GM12878 (cell line): ENCODE data around the gene MRC2. TPM values are rescaled to one million over a fixed set of nuclear protein-coding genes. Genes with fewer than 3 reads are reported as not detected.

Experiments
- ATAC-seq: fragments of 200-7000 bp; cut with Tn5 transposase; 3 replicates; pipeline ENCODE4 v1.9.1; 2020; ENCODE audit warnings: mild to moderate bottlenecking, moderate library complexity
- BruUV-seq: library from RNA; stranded (reverse); fragments of 400-500 nt; replicated peaks from 2 replicates; lab custom pipeline; 2021; lab: Mats Ljungman, UMichigan
- CTCF ChIA-PET: fragments of 300-600 bp; sonication (Branson Sonifier 250); formaldehyde crosslinking; extraction: SDS; loops from one replicate; lab custom pipeline; 2021; ENCODE audit warnings: inconsistent platforms; lab: Yijun Ruan, JAX
- POLR2A ChIA-PET: fragments of 350-600 bp; formaldehyde crosslinking; extraction: SDS; loops from one replicate; lab custom pipeline; 2021; ENCODE audit warnings: inconsistent platforms; lab: Charles Lee
- RAD21 ChIA-PET: fragments of 300-600 bp; sonication (Branson Sonifier 250); formaldehyde crosslinking; loops from one replicate; lab custom pipeline; 2023; ENCODE audit warnings: antibody characterized with exemption; ENCODE audit not compliant: unreplicated experiment; lab: Charles Lee
- SMC1A ChIA-PET: fragments of 300-600 bp; sonication (Branson Sonifier 250); formaldehyde crosslinking; loops from one replicate; lab custom pipeline; 2023; ENCODE audit not compliant: unreplicated experiment, uncharacterized antibody; lab: Charles Lee
- DNase-seq: peaks from one replicate; pipeline ENCODE4 v3.0.0-alpha.2; 2011; ENCODE audit warnings: low read depth, low spot score
- FAIRE-seq: peaks from 3 replicates; lab custom pipeline; 2011; peaks lifted over from hg19 to GRCh38; lab: Jason Lieb, UNC
- H2AFZ ChIP-seq: 2 replicates; pipeline ENCODE4 v1.6.0; 2011; ENCODE audit warnings: low read depth, low read length, control low read depth; ENCODE audit not compliant: control insufficient read depth
- H3K27ac ChIP-seq: 2 replicates; pipeline ENCODE4 v1.5.1; 2011; ENCODE audit warnings: control low read depth; ENCODE audit not compliant: control insufficient read depth, insufficient read depth
- H3K27me3 ChIP-seq, 2 experiments: replicated peaks in 1 of 2; 2 replicates each; pipeline versions ENCODE4 v1.6.0 to v1.6.1; 2011; ENCODE audit warnings: low read length in 1 of 2; ENCODE audit not compliant: control insufficient read depth in 2 of 2, insufficient read depth in 2 of 2
- H3K36me3 ChIP-seq, 2 experiments: 2 replicates each; pipeline ENCODE4 v1.5.1; 2011; ENCODE audit warnings: low read length in 1 of 2; ENCODE audit not compliant: control insufficient read depth in 2 of 2, insufficient read depth in 2 of 2
- H3K4me1 ChIP-seq: 2 replicates; pipeline ENCODE4 v1.6.1; 2011; ENCODE audit warnings: mild to moderate bottlenecking, low read length, moderate library complexity, mixed read lengths; ENCODE audit not compliant: control insufficient read depth, insufficient read depth
- H3K4me2 ChIP-seq: 2 replicates; pipeline ENCODE4 v1.6.0; 2011; ENCODE audit warnings: control low read depth; ENCODE audit not compliant: control insufficient read depth, insufficient read depth
- H3K4me3 ChIP-seq: fragments of 200-600 bp; sonication (generic); 2 replicates; pipeline ENCODE4 v1.5.1; 2016
- H3K79me2 ChIP-seq: 2 replicates; pipeline ENCODE4 v1.6.0; 2011; ENCODE audit warnings: low read length; ENCODE audit not compliant: control insufficient read depth, insufficient read depth
- H3K9ac ChIP-seq: 2 replicates; pipeline ENCODE4 v1.8.0; 2011; ENCODE audit warnings: low read length, control low read depth, mixed read lengths; ENCODE audit not compliant: control insufficient read depth, insufficient read depth
- H3K9me3 ChIP-seq: replicated peaks from 3 replicates; pipeline ENCODE4 v1.5.1; 2011; ENCODE audit warnings: mild to moderate bottlenecking, low read length; ENCODE audit not compliant: control insufficient read depth, insufficient read depth
- H4K20me1 ChIP-seq: 2 replicates; pipeline ENCODE4 v1.6.0; 2011; ENCODE audit not compliant: control insufficient read depth, insufficient read depth
- CHD1 ChIP-seq: IDR thresholded peaks from 2 replicates; pipeline ENCODE4 v1.6.1; 2012; ENCODE audit warnings: low read depth, low read length, improper control_type of control experiment
- CREM ChIP-seq: IDR thresholded peaks from 2 replicates; pipeline ENCODE4 v1.6.1; 2014; ENCODE audit warnings: antibody characterized with exemption, low read depth
- EGR1 ChIP-seq, 2 experiments: IDR thresholded peaks; 1 replicate in 1 of 2; 2 replicates in 1 of 2; pipeline ENCODE4 v1.6.1; 2011 to 2012; ENCODE audit warnings: low read depth in 2 of 2, low read length in 2 of 2, borderline replicate concordance in 1 of 2, mild to moderate bottlenecking in 1 of 2, moderate library complexity in 1 of 2
- EP300 ChIP-seq, 2 experiments: fragments of 150-350 bp in 1 of 2; IDR thresholded peaks; 2 replicates each; pipeline ENCODE4 v1.6.1; 2011 to 2012; ENCODE audit warnings: low read depth in 2 of 2, low read length in 2 of 2, borderline replicate concordance in 1 of 2, improper control_type of control experiment in 1 of 2, inconsistent platforms in 1 of 2; ENCODE audit not compliant: control insufficient read depth in 1 of 2
- FOXK2 ChIP-seq: fragments of 450-650 bp; IDR thresholded peaks from 2 replicates; pipeline ENCODE4 v1.6.1; 2017; ENCODE audit warnings: mild to moderate bottlenecking, moderate library complexity
- GATAD2B ChIP-seq: fragments of 450-650 bp; conservative IDR thresholded peaks from 2 replicates; pipeline ENCODE4 v1.6.1; 2017; ENCODE audit warnings: low read depth, mild to moderate bottlenecking, moderate library complexity
- IRF3 ChIP-seq: fragments of 450-650 bp; IDR thresholded peaks from 2 replicates; pipeline ENCODE4 v1.6.1; 2014; ENCODE audit warnings: mild to moderate bottlenecking
- IRF5 ChIP-seq: fragments of 450-650 bp; IDR thresholded peaks from 2 replicates; pipeline ENCODE4 v1.6.1; 2017; ENCODE audit warnings: borderline replicate concordance
- LARP7 ChIP-seq: fragments of 450-650 bp; IDR thresholded peaks from 2 replicates; pipeline ENCODE4 v1.6.1; 2017; ENCODE audit warnings: mild to moderate bottlenecking
- MTA3 ChIP-seq: IDR thresholded peaks from 2 replicates; pipeline ENCODE4 v1.6.1; 2012; ENCODE audit warnings: low read length, inconsistent platforms, borderline replicate concordance
- NFIC ChIP-seq: IDR thresholded peaks from 2 replicates; pipeline ENCODE4 v1.6.1; 2012; ENCODE audit warnings: low read depth, mild to moderate bottlenecking, inconsistent platforms, low read length, moderate library complexity
- RCOR1 ChIP-seq: conservative IDR thresholded peaks from 2 replicates; pipeline ENCODE4 v1.6.1; 2012; ENCODE audit warnings: low read depth, low read length, improper control_type of control experiment
- RFX5 ChIP-seq: IDR thresholded peaks from 2 replicates; pipeline ENCODE4 v1.6.1; 2011; ENCODE audit warnings: low read depth, low read length, improper control_type of control experiment
- TCF3 ChIP-seq: IDR thresholded peaks from 2 replicates; pipeline ENCODE4 v1.6.1; 2012; ENCODE audit warnings: low read depth, mild to moderate bottlenecking, low read length, borderline replicate concordance; ENCODE audit not compliant: insufficient read depth
- ZNF217 ChIP-seq: fragments of 450-650 bp; IDR thresholded peaks from 2 replicates; pipeline ENCODE4 v1.6.1; 2017; ENCODE audit warnings: antibody characterized with exemption, mild to moderate bottlenecking
- WGBS: methylation state at CpG from one replicate; pipeline ENCODE4 v1.1.6; 2016; ENCODE audit warnings: low lambda C conversion rate; ENCODE audit not compliant: insufficient replicate concordance, insufficient coverage; ENCODE audit errors: missing lambda C conversion rate; 5-methylcytosine and 5-hydroxymethylcytosine counted together
- in situ Hi-C: fragments of 300-500 bp; cut with MboI; formaldehyde crosslinking; loops from 9 replicates; pipeline ENCODE4 v1.14.3; 2018; ENCODE audit warnings: mixed read lengths
- intact Hi-C: fragments of 100-400 bp; cut with micrococcal nuclease; formaldehyde crosslinking; loops from one replicate; pipeline ENCODE4 v1.14.2; 2022; ENCODE audit not compliant: unreplicated experiment
- polyA plus RNA-seq, 11 experiments: library from polyadenylated mRNA; depleted of rRNA in 4 of 11; unstranded in 6 of 11; stranded (reverse) in 5 of 11; fragments of >200 nt; fragmentation: Nextera tagmentation in 4 of 11; fragmentation: Illumina TruSeq in 1 of 11; extraction: Ambion mirVana in 4 of 11; extraction: Trizol in 1 of 11; gene quantifications; 1 replicate in 1 of 11; 2 replicates in 10 of 11; pipeline versions ENCODE4 v1.2.1 to v1.2.3, GENCODE V29; 2011 to 2016; ENCODE audit warnings: inconsistent platforms in 2 of 11, missing spikeins in 2 of 11, low read depth in 1 of 11
- total RNA-seq, 4 experiments: library from RNA; depleted of rRNA in 3 of 4; stranded (reverse); fragments of >200 nt in 3 of 4; fragmentation: Illumina TruSeq in 1 of 4; extraction: Trizol in 1 of 4; gene quantifications; 2 replicates each; pipeline versions ENCODE4 v1.2.1 to v1.2.3, GENCODE V29; 2013 to 2021
- TF ChIP-seq, protein P1 (sequence below): fragments of 450-650 bp; formaldehyde crosslinking; IDR thresholded peaks from 2 replicates; pipeline ENCODE4 v1.4.0; 2020; ENCODE audit warnings: mild to moderate bottlenecking, moderate library complexity
- TF ChIP-seq, protein P2 (sequence below): fragments of 450-650 bp; IDR thresholded peaks from 2 replicates; pipeline ENCODE4 v1.6.1; 2018; ENCODE audit warnings: borderline replicate concordance, mild to moderate bottlenecking; ENCODE audit not compliant: partially characterized antibody

The MRC2 gene
- total and polyA plus RNA-seq, 10 of the 15 experiments (the other 5 are each of a cell fraction or from before 2014, with no cell fraction given), result 0.04 to 0.96 (median 0.30) TPM; not detected in 1

GRCh38 chr17:62674841-62675240 lies 47.4 kb downstream of the MRC2 start:
- no TSS peak for BruUV-seq
- H3K27ac ChIP-seq, result no peak overlapping the region
- ChIA-PET CTCF (interaction anchor here (3.7 kb wide), 1 partner anchor 732 kb away, joined by 26 read pairs; no protein-coding TSS in a partner anchor), SMC1A (no interaction called here), POLR2A (no interaction called here), RAD21 (no interaction called here)
- peaks cover 2% of the 10 kb centered on the region; the same call in 1 of the 2 replicates for H4K20me1 ChIP-seq
- H3K4me1 ChIP-seq, result no peaks in the 10 kb centered on the region
- H3K79me2 ChIP-seq, result no peaks in the 10 kb centered on the region
- H3K36me3 ChIP-seq, result no peaks in the 10 kb centered on the region
- intact Hi-C loops (no loop called here), in situ Hi-C loops (no loop called here)
- H2AFZ ChIP-seq, result no peak overlapping the region
- no peak overlapping the region for H3K4me3 ChIP-seq
- no peak overlapping the region for H3K9ac ChIP-seq
- no peak for FAIRE-seq
- no peaks in the 10 kb centered on the region for H3K9me3 ChIP-seq
- no peak overlapping the region for H3K4me2 ChIP-seq
- no peak for ATAC-seq
- H3K27me3 ChIP-seq, result no peaks in the 10 kb centered on the region; a peak in 1 of 4 replicates
- WGBS, result 92% methylated on average over 3 of the region's 3 CpGs
- no peak for DNase-seq
- TF ChIP-seq NFIC (no peak), EP300 (IDR thresholded peaks at IDR 0.05; ENCODE audit: borderline replicate concordance in 1 of 2, control insufficient read depth in 1 of 2, low read depth in 2 of 2, low read length in 2 of 2) (no peak), RFX5 (no peak), RCOR1 (no peak), IRF3 (no peak), MTA3 (no peak), CREM (no peak), FOXK2 (no peak), GATAD2B (no peak), CHD1 (no peak), ZNF217 (no peak), TCF3 (no peak), EGR1 (IDR thresholded peaks at IDR 0.05; ENCODE audit: borderline replicate concordance in 1 of 2, low read depth in 2 of 2, low read length in 2 of 2) (no peak), LARP7 (no peak), IRF5 (no peak)
- TF ChIP-seq, protein P1, sequence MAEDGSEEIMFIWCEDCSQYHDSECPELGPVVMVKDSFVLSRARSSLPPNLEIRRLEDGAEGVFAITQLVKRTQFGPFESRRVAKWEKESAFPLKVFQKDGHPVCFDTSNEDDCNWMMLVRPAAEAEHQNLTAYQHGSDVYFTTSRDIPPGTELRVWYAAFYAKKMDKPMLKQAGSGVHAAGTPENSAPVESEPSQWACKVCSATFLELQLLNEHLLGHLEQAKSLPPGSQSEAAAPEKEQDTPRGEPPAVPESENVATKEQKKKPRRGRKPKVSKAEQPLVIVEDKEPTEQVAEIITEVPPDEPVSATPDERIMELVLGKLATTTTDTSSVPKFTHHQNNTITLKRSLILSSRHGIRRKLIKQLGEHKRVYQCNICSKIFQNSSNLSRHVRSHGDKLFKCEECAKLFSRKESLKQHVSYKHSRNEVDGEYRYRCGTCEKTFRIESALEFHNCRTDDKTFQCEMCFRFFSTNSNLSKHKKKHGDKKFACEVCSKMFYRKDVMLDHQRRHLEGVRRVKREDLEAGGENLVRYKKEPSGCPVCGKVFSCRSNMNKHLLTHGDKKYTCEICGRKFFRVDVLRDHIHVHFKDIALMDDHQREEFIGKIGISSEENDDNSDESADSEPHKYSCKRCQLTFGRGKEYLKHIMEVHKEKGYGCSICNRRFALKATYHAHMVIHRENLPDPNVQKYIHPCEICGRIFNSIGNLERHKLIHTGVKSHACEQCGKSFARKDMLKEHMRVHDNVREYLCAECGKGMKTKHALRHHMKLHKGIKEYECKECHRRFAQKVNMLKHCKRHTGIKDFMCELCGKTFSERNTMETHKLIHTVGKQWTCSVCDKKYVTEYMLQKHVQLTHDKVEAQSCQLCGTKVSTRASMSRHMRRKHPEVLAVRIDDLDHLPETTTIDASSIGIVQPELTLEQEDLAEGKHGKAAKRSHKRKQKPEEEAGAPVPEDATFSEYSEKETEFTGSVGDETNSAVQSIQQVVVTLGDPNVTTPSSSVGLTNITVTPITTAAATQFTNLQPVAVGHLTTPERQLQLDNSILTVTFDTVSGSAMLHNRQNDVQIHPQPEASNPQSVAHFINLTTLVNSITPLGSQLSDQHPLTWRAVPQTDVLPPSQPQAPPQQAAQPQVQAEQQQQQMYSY (CRISPR knock-in tag), result no peak
- TF ChIP-seq, protein P2, sequence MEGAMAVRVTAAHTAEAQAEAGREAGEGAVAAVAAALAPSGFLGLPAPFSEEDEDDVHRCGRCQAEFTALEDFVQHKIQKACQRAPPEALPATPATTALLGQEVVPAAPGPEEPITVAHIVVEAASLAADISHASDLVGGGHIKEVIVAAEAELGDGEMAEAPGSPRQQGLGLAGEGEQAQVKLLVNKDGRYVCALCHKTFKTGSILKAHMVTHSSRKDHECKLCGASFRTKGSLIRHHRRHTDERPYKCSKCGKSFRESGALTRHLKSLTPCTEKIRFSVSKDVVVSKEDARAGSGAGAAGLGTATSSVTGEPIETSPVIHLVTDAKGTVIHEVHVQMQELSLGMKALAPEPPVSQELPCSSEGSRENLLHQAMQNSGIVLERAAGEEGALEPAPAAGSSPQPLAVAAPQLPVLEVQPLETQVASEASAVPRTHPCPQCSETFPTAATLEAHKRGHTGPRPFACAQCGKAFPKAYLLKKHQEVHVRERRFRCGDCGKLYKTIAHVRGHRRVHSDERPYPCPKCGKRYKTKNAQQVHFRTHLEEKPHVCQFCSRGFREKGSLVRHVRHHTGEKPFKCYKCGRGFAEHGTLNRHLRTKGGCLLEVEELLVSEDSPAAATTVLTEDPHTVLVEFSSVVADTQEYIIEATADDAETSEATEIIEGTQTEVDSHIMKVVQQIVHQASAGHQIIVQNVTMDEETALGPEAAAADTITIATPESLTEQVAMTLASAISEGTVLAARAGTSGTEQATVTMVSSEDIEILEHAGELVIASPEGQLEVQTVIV, result no peak
